Breast epithelium (tissue), 4 donors: ENCODE data around the gene PEX10. TPM values are rescaled to one million over a fixed set of nuclear protein-coding genes. Genes with fewer than 3 reads are reported as not detected.

Experiments used
- DNase-seq, 2 donors: peaks; one replicate each; pipeline ENCODE4 v3.0.0-alpha.2; 2019; ENCODE audit warnings: low spot score in 2 of 2
- H3K27ac ChIP-seq, 2 donors: fragments of 200-600 bp; sonication (generic) in 1 of 2; one replicate each; pipeline ENCODE4 v1.5.1; 2016 to 2019; ENCODE audit warnings: mild to moderate bottlenecking in 1 of 2
- H3K27me3 ChIP-seq, 2 donors: fragments of 200-600 bp; sonication (generic) in 1 of 2; one replicate each; pipeline versions ENCODE4 v1.5.1 to v1.6.0; 2017 to 2019; ENCODE audit warnings: control low read depth in 1 of 2, mild to moderate bottlenecking in 1 of 2
- H3K36me3 ChIP-seq: fragments of 200-600 bp; one replicate; pipeline ENCODE4 v1.5.1; 2019
- H3K4me1 ChIP-seq, 2 donors: fragments of 200-600 bp; sonication (generic); one replicate each; pipeline ENCODE4 v1.5.1; 2016 to 2019; ENCODE audit warnings: control low read depth in 1 of 2
- H3K4me3 ChIP-seq, 3 donors: fragments of 200-600 bp; sonication (generic); 1 replicate in 2 of 3; 2 replicates in 1 of 3; pipeline ENCODE4 v1.5.1; 2016 to 2019; ENCODE audit warnings: mild to moderate bottlenecking in 3 of 3, moderate library complexity in 2 of 3
- H3K9me3 ChIP-seq, 2 donors: fragments of 200-600 bp; sonication (generic) in 1 of 2; one replicate each; pipeline ENCODE4 v1.5.1; 2016 to 2019; ENCODE audit warnings: control low read depth in 1 of 2
- CTCF ChIP-seq, 3 donors: fragments of 450-650 bp; IDR thresholded peaks; one replicate each; pipeline ENCODE4 v1.5.1; 2016 to 2017; ENCODE audit warnings: antibody characterized with exemption in 3 of 3, mild to moderate bottlenecking in 3 of 3, moderate library complexity in 3 of 3
- POLR2A ChIP-seq: fragments of 450-650 bp; IDR thresholded peaks from one replicate; pipeline ENCODE4 v1.6.1; 2016; ENCODE audit warnings: antibody characterized with exemption, mild to moderate bottlenecking, moderate library complexity
- POLR2AphosphoS5 ChIP-seq, 3 donors: sonication (generic); formaldehyde crosslinking; IDR thresholded peaks; one replicate each; pipeline ENCODE4 v1.6.1; 2017; ENCODE audit warnings: antibody characterized with exemption in 3 of 3
- intact Hi-C: fragments of 100-400 bp; cut with DNase I; formaldehyde crosslinking; loops from one replicate; pipeline ENCODE4 v1.15.1; 2023; ENCODE audit warnings: low total_unique reads
- total RNA-seq, 3 donors: library from RNA; depleted of rRNA; stranded (reverse); fragments of >200 nt; gene quantifications; one replicate each; pipeline ENCODE4 v1.1.0, GENCODE V29; 2016

PEX10 gene
- total RNA-seq, 3 donors from 2014 or later = 23.3 to 37.4 (median 24.1) TPM

GRCh38 chr1:2374252-2375155 lies 37.9 kb downstream of the PEX10 start:
- no peaks in the 10 kb centered on the region for H3K9me3 ChIP-seq
- H3K36me3 ChIP-seq = no peaks in the 10 kb centered on the region
- intact Hi-C loops = no loop called here
- H3K4me1 ChIP-seq = no peaks in the 10 kb centered on the region
- no peak for DNase-seq
- no peak overlapping the region for H3K4me3 ChIP-seq
- TF ChIP-seq POLR2AphosphoS5 (IDR thresholded peaks at IDR 0.05) (no peak), POLR2A (no peak), CTCF (IDR thresholded peaks at IDR 0.05) (no peak)
- H3K27ac ChIP-seq = no peak overlapping the region
- H3K27me3 ChIP-seq = no peaks in the 10 kb centered on the region

- no peak overlapping the region for H3K4me3 ChIP-seq
- H3K9me3 ChIP-seq = no peaks in the 10 kb centered on the region
- no peak for TF ChIP-seq POLR2AphosphoS5 (IDR thresholded peaks at IDR 0.05)
- no peak for TF ChIP-seq POLR2A
- no peak for TF ChIP-seq CTCF (IDR thresholded peaks at IDR 0.05)
- no peak overlapping the region for H3K27ac ChIP-seq
- DNase-seq = no peak
- intact Hi-C loops = no loop called here
- H3K27me3 ChIP-seq = no peaks in the 10 kb centered on the region
- H3K36me3 ChIP-seq = no peaks in the 10 kb centered on the region
- no peaks in the 10 kb centered on the region for H3K4me1 ChIP-seq
These were observed 38.7 kb downstream of the PEX10 start for GRCh38 chr1:2373551-2374251.

- Histone ChIP-seq H3K27me3 (no peaks in the 10 kb centered on the region), H3K4me3 (no peak overlapping the region), H3K36me3 (no peaks in the 10 kb centered on the region), H3K27ac (no peak overlapping the region), H3K4me1 (no peaks in the 10 kb centered on the region), H3K9me3 (no peaks in the 10 kb centered on the region)
- TF ChIP-seq CTCF (IDR thresholded peaks at IDR 0.05) = no peak
- no peak for TF ChIP-seq POLR2A
- TF ChIP-seq POLR2AphosphoS5 (IDR thresholded peaks at IDR 0.05) = no peak
- intact Hi-C loops = no loop called here
- no peak for DNase-seq
These were observed 39.5 kb downstream of the PEX10 start for GRCh38 chr1:2372551-2373490.

- Histone ChIP-seq H3K4me1 (no peaks in the 10 kb centered on the region), H3K4me3 (no peak overlapping the region), H3K27me3 (no peaks in the 10 kb centered on the region), H3K27ac (no peak overlapping the region), H3K9me3 (peaks cover 0 to 4% of the 10 kb centered on the region in 2 donors), H3K36me3 (no peaks in the 10 kb centered on the region)
- no peak for DNase-seq
- intact Hi-C loops = no loop called here
- no peak for TF ChIP-seq POLR2A
- no peak for TF ChIP-seq CTCF (IDR thresholded peaks at IDR 0.05)
- TF ChIP-seq POLR2AphosphoS5 (IDR thresholded peaks at IDR 0.05) = no peak
These were observed 44.2 kb downstream of the PEX10 start for GRCh38 chr1:2368053-2368744.
